CD4-positive, alpha-beta T cell (primary cell): ENCODE results near the gene PRR18. TPM values are rescaled to one million over a fixed set of nuclear protein-coding genes. Genes with fewer than 3 reads are reported as not detected.

Source experiments
- ATAC-seq: fragments of 200-7000 bp; cut with Tn5 transposase; one replicate; pipeline ENCODE4 v1.10.0; 2022; ENCODE audit warnings: mild to moderate bottlenecking; ENCODE audit not compliant: poor library complexity
- CTCF ChIA-PET: fragments of 350-600 bp; sonication (Branson Sonifier 250); formaldehyde crosslinking; loops from one replicate; lab custom pipeline; 2021; ENCODE audit warnings: antibody characterized with exemption, inconsistent platforms; lab: Charles Lee
- POLR2A ChIA-PET: fragments of 350-600 bp; sonication (Branson Sonifier 250); formaldehyde crosslinking; loops from one replicate; lab custom pipeline; 2021; ENCODE audit warnings: antibody characterized with exemption, inconsistent platforms; lab: Charles Lee
- DNase-seq, 14 experiments: peaks; one replicate each; pipeline ENCODE4 v3.0.0-alpha.2; 2013 to 2020; ENCODE audit warnings: mixed read lengths in 2 of 14
- H3K27ac ChIP-seq, 2 donors: one replicate each; pipeline versions ENCODE4 v1.5.1 to v1.7.0; 2013; ENCODE audit warnings: low read length in 2 of 2, low read depth in 1 of 2, mild to moderate bottlenecking in 1 of 2
- H3K27me3 ChIP-seq, 2 experiments: 1 replicate in 1 of 2; 2 replicates in 1 of 2; pipeline versions ENCODE4 v1.6.1 to v1.7.0; 2013; ENCODE audit warnings: low read length in 2 of 2, control low read depth in 1 of 2, mild to moderate bottlenecking in 1 of 2, moderate library complexity in 1 of 2; ENCODE audit not compliant: insufficient read depth in 2 of 2, control insufficient read depth in 1 of 2
- H3K36me3 ChIP-seq: one replicate; pipeline ENCODE4 v1.6.1; 2013; ENCODE audit warnings: low read length, control low read depth; ENCODE audit not compliant: insufficient read depth
- H3K4me1 ChIP-seq: one replicate; pipeline ENCODE4 v1.6.1; 2013; ENCODE audit warnings: low read length, control low read depth; ENCODE audit not compliant: insufficient read depth
- H3K4me3 ChIP-seq: one replicate; pipeline ENCODE4 v1.5.1; 2013; ENCODE audit warnings: mild to moderate bottlenecking, low read length, moderate library complexity
- H3K9me3 ChIP-seq, 2 experiments: 1 replicate in 1 of 2; 2 replicates in 1 of 2; pipeline versions ENCODE4 v1.6.1 to v1.7.0; 2013; ENCODE audit warnings: low read length in 2 of 2, mild to moderate bottlenecking in 2 of 2, control low read depth in 1 of 2, moderate library complexity in 1 of 2; ENCODE audit not compliant: control insufficient read depth in 1 of 2, insufficient read depth in 1 of 2
- H3K27ac Mint-ChIP-seq: one replicate; pipeline ENCODE4 v1.8.0; 2020; ENCODE audit warnings: mixed read lengths
- H3K27me3 Mint-ChIP-seq: one replicate; pipeline ENCODE4 v1.8.0; 2021; ENCODE audit warnings: mixed read lengths
- H3K36me3 Mint-ChIP-seq: one replicate; pipeline ENCODE4 v1.8.0; 2021; ENCODE audit warnings: low read depth, mixed read lengths
- H3K4me1 Mint-ChIP-seq: one replicate; pipeline ENCODE4 v1.8.0; 2021; ENCODE audit warnings: low read depth, mixed read lengths
- H3K4me3 Mint-ChIP-seq: one replicate; pipeline ENCODE4 v1.8.0; 2020; ENCODE audit warnings: mild to moderate bottlenecking, mixed read lengths
- H3K9me3 Mint-ChIP-seq: one replicate; pipeline ENCODE4 v1.8.0; 2020; ENCODE audit warnings: mixed read lengths
- CTCF ChIP-seq: fragments of 200-600 bp; IDR thresholded peaks from one replicate; pipeline ENCODE4 v1.8.0; 2022; ENCODE audit warnings: antibody characterized with exemption, mild to moderate bottlenecking
- intact Hi-C, 2 experiments: fragments of 100-400 bp; cut with DNase I in 1 of 2; cut with micrococcal nuclease in 1 of 2; formaldehyde crosslinking; loops; one replicate each; pipeline versions ENCODE4 v1.15.1 to v1.9.0; 2023 to 2025; cut with DNase I, micrococcal nuclease
- total RNA-seq, 174 experiments: library from RNA in 2 of 174; stranded (reverse) in 2 of 174; gene quantifications; one replicate each; pipeline ENCODE4 v1.2.3 and lab custom pipeline; 2021 to 2026

Gene PRR18
- total RNA-seq, 2 experiments from 2014 or later: not detected

- Mint-ChIP-seq H3K9me3 (no peaks in the 10 kb centered on the region), H3K36me3 (peaks cover 60% of the 10 kb centered on the region), H3K4me3 (no peak overlapping the region), H3K4me1 (peaks cover 4% of the 10 kb centered on the region), H3K27ac (no peak overlapping the region), H3K27me3 (no peaks in the 10 kb centered on the region)
- Histone ChIP-seq H3K9me3 (no peaks in the 10 kb centered on the region), H3K36me3 (peaks cover 37% of the 10 kb centered on the region), H3K4me3 (no peak overlapping the region), H3K4me1 (peaks cover 41% of the 10 kb centered on the region), H3K27me3 (no peaks in the 10 kb centered on the region), H3K27ac (no peak overlapping the region)
- ATAC-seq: no peak
- no peak for DNase-seq
- intact Hi-C loops: no loop called here
- ChIA-PET CTCF (no interaction called here), POLR2A (no interaction called here)
- no peak for TF ChIP-seq CTCF
Measured at GRCh38 chr6:166331503-166332415, 23.6 kb upstream of the PRR18 start.

- Histone ChIP-seq H3K27me3 (no peaks in the 10 kb centered on the region), H3K36me3 (peaks cover 37% of the 10 kb centered on the region), H3K9me3 (no peaks in the 10 kb centered on the region), H3K27ac (no peak overlapping the region), H3K4me1 (peaks cover 34% of the 10 kb centered on the region), H3K4me3 (no peak overlapping the region)
- CTCF ChIA-PET: no interaction called here
- Mint-ChIP-seq H3K4me3 (no peak overlapping the region), H3K4me1 (peaks cover 4% of the 10 kb centered on the region), H3K9me3 (no peaks in the 10 kb centered on the region), H3K27ac (no peak overlapping the region), H3K27me3 (no peaks in the 10 kb centered on the region), H3K36me3 (peaks cover 66% of the 10 kb centered on the region)
- DNase-seq (no peak), ATAC-seq (no peak)
- no peak for TF ChIP-seq CTCF
- POLR2A ChIA-PET: no interaction called here
- intact Hi-C loops: no loop called here
Measured at GRCh38 chr6:166330612-166331011, 22.4 kb upstream of the PRR18 start.

- ChIA-PET CTCF (interaction anchor here (1.9 kb wide), 1 partner anchor 12 kb away, joined by 4 read pairs; no protein-coding TSS in a partner anchor), POLR2A (no interaction called here)
- no peaks in the 10 kb centered on the region for H3K9me3 ChIP-seq
- peaks cover 69% of the 10 kb centered on the region for H3K36me3 ChIP-seq
- no peak overlapping the region for H3K27ac ChIP-seq
- no peaks in the 10 kb centered on the region for H3K4me1 ChIP-seq
- Mint-ChIP-seq H3K9me3 (no peaks in the 10 kb centered on the region), H3K4me1 (peaks cover under 1% of the 10 kb centered on the region), H3K36me3 (peaks cover 73% of the 10 kb centered on the region), H3K27me3 (no peaks in the 10 kb centered on the region), H3K4me3 (no peak overlapping the region), H3K27ac (no peak overlapping the region)
- TF ChIP-seq CTCF: no peak
- intact Hi-C loops: no loop called here
- H3K4me3 ChIP-seq: no peak overlapping the region
- no peaks in the 10 kb centered on the region for H3K27me3 ChIP-seq
- ATAC-seq (no peak), DNase-seq (no peak)
Measured at GRCh38 chr6:166325383-166326042, 17.3 kb upstream of the PRR18 start.
